Erythroblast (primary cell): ENCODE data around the gene RUNX3.

Experiments
- GATA1 ChIP-seq: IDR thresholded peaks from 2 replicates; pipeline ENCODE4 v1.6.1; 2011; ENCODE audit warnings: low read depth, mild to moderate bottlenecking, control low read depth, low read length, moderate library complexity
- POLR2A ChIP-seq: IDR thresholded peaks from 2 replicates; pipeline ENCODE4 v1.6.1; 2011; ENCODE audit warnings: mild to moderate bottlenecking, low read length

DNA sequence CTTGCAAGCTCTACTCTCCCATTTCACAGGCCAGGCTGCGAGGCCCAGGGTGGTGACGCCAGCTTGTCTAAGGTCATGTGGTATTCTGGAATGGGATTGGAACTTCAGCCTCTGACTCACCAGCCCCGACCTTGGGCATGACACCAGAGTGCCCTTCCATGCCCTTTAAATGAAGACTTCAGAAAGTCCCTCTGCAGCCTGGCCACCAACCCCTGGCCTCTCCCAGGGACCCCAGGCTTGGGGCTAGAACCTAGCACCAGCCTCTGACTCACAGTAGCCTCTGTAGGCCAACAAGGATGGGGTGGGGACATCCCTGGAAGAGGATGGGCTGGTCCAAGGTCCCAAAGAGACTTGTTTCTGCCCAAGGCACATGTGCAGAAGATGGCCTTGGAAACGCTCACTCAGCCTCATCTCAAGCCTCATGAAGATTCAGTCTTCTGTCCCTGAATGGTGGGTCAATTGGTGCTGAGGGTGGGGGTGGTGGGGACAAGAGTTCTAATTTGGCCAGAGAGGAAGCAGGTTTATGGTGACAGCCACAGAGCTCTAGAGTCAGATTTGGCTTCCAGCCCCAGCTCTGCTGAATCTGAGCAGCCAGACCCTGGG, 36.1 kb upstream of the RUNX3 start:
- TF ChIP-seq POLR2A: no peak
- TF ChIP-seq GATA1: no peak
